Calu3 (cell line): ENCODE results near the gene SHISA9. TPM values are rescaled to one million over a fixed set of nuclear protein-coding genes. Genes with fewer than 3 reads are reported as not detected.

ENCODE experiments used
- BruUV-seq: library from RNA; stranded (reverse); fragments of 400-500 nt; replicated peaks from 2 replicates; lab custom pipeline; 2021; lab: Mats Ljungman, UMichigan
- CTCF ChIA-PET: fragments of 300-600 bp; sonication (Branson Sonifier 250); formaldehyde crosslinking; loops from one replicate; lab custom pipeline; 2022; ENCODE audit warnings: antibody characterized with exemption; lab: Charles Lee
- DNase-seq: peaks from one replicate; pipeline ENCODE4 v3.0.0; 2022
- H3K27ac Mint-ChIP-seq: one replicate; pipeline ENCODE4 v1.8.0; 2022; ENCODE audit warnings: mixed read lengths; ENCODE audit not compliant: unreplicated experiment
- H3K27me3 Mint-ChIP-seq: one replicate; pipeline ENCODE4 v1.8.0; 2022; ENCODE audit warnings: mixed read lengths; ENCODE audit not compliant: unreplicated experiment
- H3K36me3 Mint-ChIP-seq: one replicate; pipeline ENCODE4 v1.8.0; 2022; ENCODE audit warnings: mild to moderate bottlenecking, moderate library complexity, mixed read lengths; ENCODE audit not compliant: insufficient read depth, unreplicated experiment
- H3K4me1 Mint-ChIP-seq: one replicate; pipeline ENCODE4 v1.8.0; 2022; ENCODE audit warnings: mild to moderate bottlenecking, low read depth, mixed read lengths; ENCODE audit not compliant: unreplicated experiment
- H3K4me3 Mint-ChIP-seq: one replicate; pipeline ENCODE4 v1.8.0; 2022; ENCODE audit warnings: mild to moderate bottlenecking, low read depth, moderate library complexity, mixed read lengths; ENCODE audit not compliant: unreplicated experiment
- H3K9me3 Mint-ChIP-seq: one replicate; pipeline ENCODE4 v1.8.0; 2022; ENCODE audit warnings: low read depth, mixed read lengths; ENCODE audit not compliant: unreplicated experiment
- intact Hi-C: fragments of 100-400 bp; cut with micrococcal nuclease; formaldehyde crosslinking; loops from one replicate; pipeline ENCODE4 v1.10.0; 2022; ENCODE audit not compliant: unreplicated experiment
- total RNA-seq: library from RNA; stranded (reverse); gene quantifications from 2 replicates; pipeline ENCODE4 v1.2.3, GENCODE V29; 2022
- TF ChIP-seq, protein P1 (sequence below): fragments of 200-600 bp; IDR thresholded peaks from one replicate; pipeline ENCODE4 v1.8.0; 2022; ENCODE audit warnings: antibody characterized with exemption; ENCODE audit not compliant: unreplicated experiment

Gene SHISA9
- total RNA-seq, 1 experiment from 2014 or later: not detected

DNA sequence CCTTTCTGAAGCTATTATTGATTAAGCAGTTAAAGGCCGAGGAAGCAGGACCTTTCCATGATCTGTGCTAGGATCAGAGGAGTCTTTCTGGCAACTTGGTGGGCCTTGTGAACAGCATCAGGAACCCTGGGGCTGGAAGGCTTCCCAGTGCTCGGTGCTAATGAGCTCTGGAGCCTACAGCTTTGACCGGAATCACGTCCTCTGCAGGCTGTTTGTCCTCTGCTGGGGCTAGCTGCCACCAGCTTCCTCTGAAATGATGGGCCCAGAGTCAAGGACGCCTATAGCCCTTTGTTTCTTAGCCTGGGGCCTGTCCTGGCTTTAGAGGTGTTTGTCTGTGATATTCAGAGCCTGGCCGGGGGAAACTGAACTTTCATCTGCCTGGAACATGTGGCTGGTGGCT is 111.6 kb downstream of the SHISA9 start:
- Mint-ChIP-seq H3K36me3 (no peaks in the 10 kb centered on the region), H3K9me3 (peaks cover 2% of the 10 kb centered on the region)
- CTCF ChIA-PET: no interaction called here

DNA sequence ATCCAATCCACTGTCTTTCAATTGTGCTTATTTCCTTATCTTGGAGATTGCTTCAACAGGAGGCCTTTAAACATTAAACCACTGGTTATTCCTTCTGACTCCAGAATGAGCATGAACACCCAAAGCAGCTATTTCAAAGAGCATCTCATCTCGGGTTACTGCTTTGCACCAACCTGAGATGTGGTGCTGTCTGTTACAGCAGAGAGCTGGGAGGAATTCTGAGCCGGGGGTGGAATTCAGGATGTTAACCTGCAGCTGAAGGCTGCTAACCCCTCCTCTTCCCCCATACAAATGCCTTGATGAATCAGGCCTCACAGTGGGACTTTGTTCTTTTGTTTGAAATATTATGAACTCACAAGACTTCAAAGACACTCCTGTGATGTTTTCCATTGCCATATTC is 113.1 kb downstream of the SHISA9 start:
- CTCF ChIA-PET: no interaction called here
- Mint-ChIP-seq H3K27ac (no peak overlapping the region), H3K4me1 (no peaks in the 10 kb centered on the region), H3K9me3 (peaks cover 7% of the 10 kb centered on the region), H3K27me3 (no peaks in the 10 kb centered on the region), H3K36me3 (no peaks in the 10 kb centered on the region), H3K4me3 (no peak overlapping the region)
- TF ChIP-seq, protein P1, sequence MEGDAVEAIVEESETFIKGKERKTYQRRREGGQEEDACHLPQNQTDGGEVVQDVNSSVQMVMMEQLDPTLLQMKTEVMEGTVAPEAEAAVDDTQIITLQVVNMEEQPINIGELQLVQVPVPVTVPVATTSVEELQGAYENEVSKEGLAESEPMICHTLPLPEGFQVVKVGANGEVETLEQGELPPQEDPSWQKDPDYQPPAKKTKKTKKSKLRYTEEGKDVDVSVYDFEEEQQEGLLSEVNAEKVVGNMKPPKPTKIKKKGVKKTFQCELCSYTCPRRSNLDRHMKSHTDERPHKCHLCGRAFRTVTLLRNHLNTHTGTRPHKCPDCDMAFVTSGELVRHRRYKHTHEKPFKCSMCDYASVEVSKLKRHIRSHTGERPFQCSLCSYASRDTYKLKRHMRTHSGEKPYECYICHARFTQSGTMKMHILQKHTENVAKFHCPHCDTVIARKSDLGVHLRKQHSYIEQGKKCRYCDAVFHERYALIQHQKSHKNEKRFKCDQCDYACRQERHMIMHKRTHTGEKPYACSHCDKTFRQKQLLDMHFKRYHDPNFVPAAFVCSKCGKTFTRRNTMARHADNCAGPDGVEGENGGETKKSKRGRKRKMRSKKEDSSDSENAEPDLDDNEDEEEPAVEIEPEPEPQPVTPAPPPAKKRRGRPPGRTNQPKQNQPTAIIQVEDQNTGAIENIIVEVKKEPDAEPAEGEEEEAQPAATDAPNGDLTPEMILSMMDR: no peak
- DNase-seq: no peak
- intact Hi-C loops: no loop called here
- no TSS peak for BruUV-seq

More for the DNA sequence above, 111.6 kb downstream of the SHISA9 start:
- Mint-ChIP-seq H3K4me1 (no peaks in the 10 kb centered on the region), H3K27me3 (no peaks in the 10 kb centered on the region), H3K4me3 (no peak overlapping the region), H3K27ac (no peak overlapping the region)
- BruUV-seq: no TSS peak
- intact Hi-C loops: no loop called here
- TF ChIP-seq, protein P1: no peak
- DNase-seq: no peak

DNA sequence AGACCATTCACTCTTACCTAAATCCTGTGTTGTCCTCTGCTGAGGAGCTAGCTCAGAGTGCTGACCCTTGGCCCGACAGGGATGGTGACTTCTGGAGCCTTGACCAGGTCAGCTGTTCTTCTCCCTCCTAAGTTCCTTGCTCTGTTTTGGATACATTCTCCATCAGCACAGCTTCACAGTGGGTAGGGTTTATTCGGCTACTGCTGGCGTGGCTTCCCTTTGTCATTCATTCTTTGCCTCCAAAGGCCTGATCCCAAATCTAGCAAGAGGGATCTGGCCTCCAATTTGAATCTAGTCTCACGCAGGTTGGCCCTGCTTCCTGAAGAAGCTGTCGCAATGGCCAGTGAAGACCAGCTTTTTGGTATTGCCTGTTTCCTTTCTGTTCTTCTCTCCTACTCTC is 116.6 kb downstream of the SHISA9 start:
- Mint-ChIP-seq H3K27me3 (no peaks in the 10 kb centered on the region), H3K27ac (no peak overlapping the region), H3K4me1 (no peaks in the 10 kb centered on the region), H3K4me3 (no peak overlapping the region), H3K36me3 (no peaks in the 10 kb centered on the region), H3K9me3 (peaks cover 18% of the 10 kb centered on the region)
- TF ChIP-seq, protein P1: no peak
- intact Hi-C loops: no loop called here
- CTCF ChIA-PET: no interaction called here
- no peak for DNase-seq
- BruUV-seq: no TSS peak

DNA sequence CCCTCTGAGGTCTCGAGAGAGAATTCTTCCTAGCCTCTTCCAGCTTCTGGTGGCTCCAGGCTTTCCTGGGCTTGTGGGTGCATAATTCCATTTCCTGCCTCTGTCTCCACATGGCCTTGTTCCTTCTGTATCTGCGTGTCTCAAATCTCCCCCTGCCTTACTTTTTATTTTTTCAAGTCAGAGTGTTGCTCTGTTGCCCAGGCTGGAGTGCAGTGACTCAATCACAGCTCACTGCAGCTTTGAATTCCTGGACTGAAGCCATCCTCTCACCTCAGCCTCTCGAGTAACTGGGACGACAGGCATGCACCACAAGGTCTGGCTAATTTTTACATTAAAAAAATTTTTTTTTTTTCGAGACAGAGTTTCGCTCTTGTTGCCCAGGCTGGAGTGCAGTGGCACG is 120.6 kb downstream of the SHISA9 start:
- intact Hi-C loops: no loop called here
- BruUV-seq: no TSS peak
- no peak overlapping the region for H3K27ac Mint-ChIP-seq

More for the DNA sequence above, 120.6 kb downstream of the SHISA9 start:
- DNase-seq: no peak
- Mint-ChIP-seq H3K36me3 (no peaks in the 10 kb centered on the region), H3K27me3 (no peaks in the 10 kb centered on the region), H3K4me1 (no peaks in the 10 kb centered on the region), H3K4me3 (no peak overlapping the region), H3K9me3 (peaks cover 24% of the 10 kb centered on the region)
- TF ChIP-seq, protein P1: no peak
- CTCF ChIA-PET: no interaction called here
